GM19023 (cell line): ENCODE results near the gene GTSF1L.
"Not testable (repeated sequence)": the region's sequence is repeated elsewhere in the genome, so short reads cannot be mapped to it uniquely, and the experiment has no call there.

Source experiments
- ATAC-seq: cut with Tn5 transposase; IDR thresholded peaks from one replicate; pipeline ENCODE4 v1.9.1; 2021; ENCODE audit warnings: mild to moderate bottlenecking, moderate library complexity; ENCODE audit not compliant: unreplicated experiment

GTSF1L gene

GRCh38 chr20:43726811-43727338 lies at the start of gene GTSF1L:
GTSF1L (minus strand) TSS chr20:43727002; CDS start chr20:43726694, 308 bp downstream.
- no peak for ATAC-seq

GRCh38 chr20:43774754-43775153 lies 48.0 kb upstream of the GTSF1L start:
- no peak for ATAC-seq

DNA sequence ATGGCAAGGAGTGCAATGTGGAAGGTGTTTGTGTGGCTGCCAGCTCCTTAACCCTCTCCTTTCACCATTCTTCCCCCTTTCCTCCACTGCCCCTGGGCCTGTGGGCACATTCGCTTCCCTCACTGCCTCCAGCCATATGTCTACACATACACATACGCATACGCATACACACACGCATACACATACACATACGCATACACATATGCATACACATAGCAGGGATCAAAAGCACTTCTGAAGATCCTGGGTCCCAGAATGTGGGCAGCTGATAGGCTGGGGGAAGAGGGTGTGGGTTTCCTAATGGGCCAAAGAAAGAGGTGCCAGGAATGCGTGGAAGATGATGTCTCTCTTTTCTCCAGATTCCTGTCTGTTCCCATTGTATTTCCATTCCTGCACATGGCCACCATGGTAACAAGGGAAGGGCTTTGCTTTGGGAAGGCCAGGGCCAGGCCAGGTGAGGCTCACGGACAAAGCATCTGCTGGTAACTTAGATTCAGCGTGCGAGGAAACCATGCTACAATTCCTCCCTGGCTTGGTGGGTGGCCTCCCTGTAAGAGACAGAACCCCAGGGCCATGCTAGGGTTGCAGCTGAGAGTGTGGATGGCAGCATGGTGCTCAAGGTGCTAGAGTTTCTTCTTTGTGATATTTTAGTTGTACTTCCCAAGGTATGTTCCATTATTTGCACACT lies 44.8 kb upstream of the GTSF1L start:
- ATAC-seq: no peak

DNA sequence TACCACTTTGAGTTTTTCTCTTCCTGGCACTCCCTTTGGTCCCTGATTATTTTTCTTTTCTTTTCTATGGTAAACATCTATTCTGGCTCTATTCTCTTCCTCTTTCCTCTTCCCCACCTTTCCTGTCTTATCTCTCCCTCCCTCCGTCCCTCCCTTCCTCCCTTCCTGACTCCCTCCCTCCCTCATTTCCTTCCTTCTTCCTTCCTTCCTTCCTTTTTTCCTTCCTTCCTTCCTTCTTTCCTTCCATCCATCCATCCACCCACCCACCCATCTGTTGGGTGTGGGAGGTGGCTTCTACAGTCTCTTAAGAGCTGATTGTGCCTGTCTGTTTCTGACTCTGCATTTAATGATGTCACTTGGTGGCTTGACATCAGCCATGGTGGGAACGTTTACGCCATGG lies 43.5 kb upstream of the GTSF1L start:
- no peak for ATAC-seq

- ATAC-seq: no peak
Observed at GRCh38 chr20:43767686-43768474, 41.1 kb upstream of the GTSF1L start.

- no peak for ATAC-seq
Observed at GRCh38 chr20:43766917-43767316, 40.1 kb upstream of the GTSF1L start.

DNA sequence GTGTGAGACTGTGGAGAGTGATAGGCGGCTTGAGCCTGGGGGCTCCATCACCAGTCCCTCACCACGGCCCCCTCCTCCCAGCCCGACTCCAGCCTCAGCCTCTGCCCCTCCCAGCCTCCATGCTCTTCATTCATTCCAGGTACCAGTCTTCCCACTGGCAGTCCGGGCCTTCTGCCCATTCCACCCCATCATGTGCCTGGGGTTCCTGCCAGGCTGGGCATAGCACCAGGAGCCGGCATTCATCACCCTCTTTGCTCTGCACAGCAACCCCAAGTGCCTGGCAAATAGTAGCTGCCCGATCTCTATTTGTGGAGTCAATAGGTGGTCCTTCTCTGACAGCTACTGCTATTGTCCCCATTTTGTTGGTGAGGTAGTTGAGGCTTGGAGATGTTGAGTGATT lies 39.6 kb upstream of the GTSF1L start:
- ATAC-seq: no peak

GRCh38 chr20:43765916-43766315 lies 39.1 kb upstream of the GTSF1L start:
- no peak for ATAC-seq

- ATAC-seq: no peak
Observed at GRCh38 chr20:43762911-43763310, 36.1 kb upstream of the GTSF1L start.

DNA sequence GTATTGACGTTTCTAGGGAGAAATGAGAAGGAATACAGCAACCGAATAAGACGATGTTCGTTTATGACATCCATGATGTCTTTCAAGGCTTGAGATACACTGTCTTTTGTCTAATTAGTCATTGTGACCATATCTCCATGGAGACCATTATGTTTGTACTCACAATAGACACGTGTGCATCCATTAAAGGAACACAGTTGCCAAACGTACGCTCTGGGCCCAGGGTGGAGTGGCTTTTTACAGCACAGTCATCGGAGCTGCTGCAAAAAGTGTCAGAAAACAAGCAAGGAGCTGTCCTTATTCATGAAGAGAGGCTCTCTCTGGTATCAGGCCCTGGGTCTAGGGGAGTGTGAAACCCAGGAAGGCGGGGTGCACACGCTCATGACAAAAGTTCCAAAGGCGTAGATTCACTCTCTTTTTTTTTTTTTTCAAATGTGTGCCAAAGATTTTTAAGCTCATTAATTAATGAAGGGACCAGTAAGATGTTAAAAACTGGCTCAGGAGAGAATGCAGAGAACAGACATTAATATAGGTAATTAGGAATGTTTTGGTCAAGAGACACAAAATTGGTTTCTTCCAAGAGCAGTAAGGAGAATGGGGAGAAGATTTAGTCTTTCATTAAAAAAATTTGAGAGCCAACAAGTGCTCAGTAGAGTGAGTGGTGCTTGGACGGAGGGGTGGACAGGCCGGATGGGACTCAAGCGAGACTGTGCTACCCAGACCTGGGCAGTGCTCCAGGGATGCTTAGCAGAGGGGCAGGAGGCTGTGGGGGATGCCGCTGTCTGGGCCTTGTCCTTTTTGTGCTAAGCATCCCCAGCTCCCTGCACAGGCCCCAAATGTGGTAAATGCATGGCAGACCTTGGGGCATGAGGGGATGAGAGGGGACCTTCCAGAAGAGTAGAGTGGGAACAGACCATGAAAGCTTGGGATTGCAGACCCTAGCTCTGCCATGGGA lies 34.9 kb upstream of the GTSF1L start:
- no peak for ATAC-seq

- not testable (repeated sequence) for ATAC-seq
Observed at GRCh38 chr20:43757888-43758287, 31.1 kb upstream of the GTSF1L start.

- no peak for ATAC-seq
Observed at GRCh38 chr20:43755851-43756250, 29.0 kb upstream of the GTSF1L start.

DNA sequence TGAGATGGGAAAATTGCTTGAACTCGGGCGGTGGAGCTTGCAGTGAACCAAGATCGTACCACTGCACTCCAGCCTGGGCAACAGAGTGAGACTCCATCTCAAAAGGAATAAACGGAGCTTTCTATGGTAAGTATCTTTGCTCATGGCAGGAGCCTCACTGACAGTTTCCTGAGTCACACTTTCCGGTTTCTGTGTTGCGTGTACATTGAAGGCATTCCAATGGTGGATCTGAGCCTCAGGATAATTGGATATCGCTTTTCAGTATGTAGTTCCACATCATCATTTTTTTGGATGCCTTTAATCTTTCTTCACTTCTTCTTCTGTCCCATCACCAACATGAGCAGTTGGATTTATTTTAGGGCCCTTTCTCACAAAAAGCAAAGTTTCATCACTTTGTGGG lies 28.6 kb upstream of the GTSF1L start:
- no peak for ATAC-seq

- ATAC-seq: peak; percentile 53
Observed at GRCh38 chr20:43752561-43753301, 25.9 kb upstream of the GTSF1L start.

DNA sequence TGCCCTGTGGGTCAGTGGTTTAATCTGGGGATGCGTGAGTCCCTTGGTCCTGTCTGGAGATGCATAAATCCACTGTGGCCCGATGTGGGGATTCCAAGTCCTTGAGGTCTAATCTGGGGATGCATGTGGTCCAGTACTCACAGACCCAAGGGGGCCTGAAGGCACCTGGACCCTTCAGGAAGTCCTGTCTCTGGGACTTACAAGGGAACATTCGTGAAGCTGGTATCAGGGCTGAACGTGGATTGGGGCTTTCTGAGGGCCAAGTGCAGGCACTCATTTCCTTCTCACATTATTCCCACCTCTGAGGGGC lies 25.2 kb upstream of the GTSF1L start:
- ATAC-seq: no peak

GRCh38 chr20:43751167-43752050 lies 24.6 kb upstream of the GTSF1L start:
- ATAC-seq: peak; percentile 75

GRCh38 chr20:43750774-43751166 lies 24.0 kb upstream of the GTSF1L start:
- no peak for ATAC-seq

GRCh38 chr20:43749734-43750294 lies 23.0 kb upstream of the GTSF1L start:
- no peak for ATAC-seq

DNA sequence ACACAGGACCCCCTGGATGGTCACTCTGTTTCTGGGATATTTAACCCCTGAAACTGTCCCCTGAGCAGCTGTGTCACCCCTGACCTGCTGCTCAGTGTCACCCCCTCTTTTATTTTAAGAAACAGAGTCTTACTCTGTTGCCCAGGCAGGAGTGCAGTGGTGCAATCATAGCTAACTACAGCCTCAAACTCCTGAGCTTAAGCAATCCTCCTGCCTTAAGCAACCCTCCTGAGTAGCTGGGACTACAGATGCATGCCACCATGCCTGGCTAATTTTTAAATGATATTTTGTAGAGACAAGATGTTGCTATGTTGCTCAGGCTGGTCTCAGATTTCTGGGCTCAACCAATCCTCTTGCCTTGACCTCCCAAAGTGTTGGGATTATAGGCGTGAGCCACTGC lies 21.5 kb upstream of the GTSF1L start:
- no peak for ATAC-seq
